Stomach (tissue), 4 donors: Measurements from ENCODE around the gene KANSL1.
"Not testable (repeated sequence)": the region's sequence is repeated elsewhere in the genome, so short reads cannot be mapped to it uniquely, and the experiment has no call there.

Experiments used
- CTCF ChIP-seq, 7 experiments: fragments of 450-650 bp in 4 of 7; fragments of 200-600 bp in 3 of 7; sonication (generic) in 3 of 7; IDR thresholded peaks; one replicate each; pipeline ENCODE4 v1.5.1; 2016 to 2019; ENCODE audit warnings: antibody characterized with exemption in 7 of 7, control low read depth in 2 of 7, mild to moderate bottlenecking in 1 of 7
- POLR2AphosphoS5 ChIP-seq, 3 donors: sonication (generic); formaldehyde crosslinking; IDR thresholded peaks; one replicate each; pipeline ENCODE4 v1.6.1; 2016; ENCODE audit warnings: antibody characterized with exemption in 3 of 3

GRCh38 chr17:46023366-46023765 lies 169.9 kb downstream of the KANSL1 start:
- TF ChIP-seq CTCF, POLR2AphosphoS5 (IDR thresholded peaks at IDR 0.05): not testable (repeated sequence)
